GM12878 (cell line): ENCODE measurements around the gene LTA. TPM values are rescaled to one million over a fixed set of nuclear protein-coding genes. Genes with fewer than 3 reads are reported as not detected.

Experiments used
- ATAC-seq: fragments of 200-7000 bp; cut with Tn5 transposase; 3 replicates; pipeline ENCODE4 v1.9.1; 2020; ENCODE audit warnings: mild to moderate bottlenecking, moderate library complexity
- BruUV-seq: library from RNA; stranded (reverse); fragments of 400-500 nt; replicated peaks from 2 replicates; lab custom pipeline; 2021; lab: Mats Ljungman, UMichigan
- CTCF ChIA-PET: fragments of 300-600 bp; sonication (Branson Sonifier 250); formaldehyde crosslinking; extraction: SDS; loops from one replicate; lab custom pipeline; 2021; ENCODE audit warnings: inconsistent platforms; lab: Yijun Ruan, JAX
- POLR2A ChIA-PET: fragments of 350-600 bp; formaldehyde crosslinking; extraction: SDS; loops from one replicate; lab custom pipeline; 2021; ENCODE audit warnings: inconsistent platforms; lab: Charles Lee
- RAD21 ChIA-PET: fragments of 300-600 bp; sonication (Branson Sonifier 250); formaldehyde crosslinking; loops from one replicate; lab custom pipeline; 2023; ENCODE audit warnings: antibody characterized with exemption; ENCODE audit not compliant: unreplicated experiment; lab: Charles Lee
- SMC1A ChIA-PET: fragments of 300-600 bp; sonication (Branson Sonifier 250); formaldehyde crosslinking; loops from one replicate; lab custom pipeline; 2023; ENCODE audit not compliant: unreplicated experiment, uncharacterized antibody; lab: Charles Lee
- DNase-seq: peaks from one replicate; pipeline ENCODE4 v3.0.0-alpha.2; 2011; ENCODE audit warnings: low read depth, low spot score
- FAIRE-seq: peaks from 3 replicates; lab custom pipeline; 2011; peaks lifted over from hg19 to GRCh38; lab: Jason Lieb, UNC
- H2AFZ ChIP-seq: 2 replicates; pipeline ENCODE4 v1.6.0; 2011; ENCODE audit warnings: low read depth, low read length, control low read depth; ENCODE audit not compliant: control insufficient read depth
- H3K27ac ChIP-seq: 2 replicates; pipeline ENCODE4 v1.5.1; 2011; ENCODE audit warnings: control low read depth; ENCODE audit not compliant: control insufficient read depth, insufficient read depth
- H3K27me3 ChIP-seq, 2 experiments: replicated peaks in 1 of 2; 2 replicates each; pipeline versions ENCODE4 v1.6.0 to v1.6.1; 2011; ENCODE audit warnings: low read length in 1 of 2; ENCODE audit not compliant: control insufficient read depth in 2 of 2, insufficient read depth in 2 of 2
- H3K36me3 ChIP-seq, 2 experiments: 2 replicates each; pipeline ENCODE4 v1.5.1; 2011; ENCODE audit warnings: low read length in 1 of 2; ENCODE audit not compliant: control insufficient read depth in 2 of 2, insufficient read depth in 2 of 2
- H3K4me1 ChIP-seq: 2 replicates; pipeline ENCODE4 v1.6.1; 2011; ENCODE audit warnings: mild to moderate bottlenecking, low read length, moderate library complexity, mixed read lengths; ENCODE audit not compliant: control insufficient read depth, insufficient read depth
- H3K4me2 ChIP-seq: 2 replicates; pipeline ENCODE4 v1.6.0; 2011; ENCODE audit warnings: control low read depth; ENCODE audit not compliant: control insufficient read depth, insufficient read depth
- H3K4me3 ChIP-seq: fragments of 200-600 bp; sonication (generic); 2 replicates; pipeline ENCODE4 v1.5.1; 2016
- H3K79me2 ChIP-seq: 2 replicates; pipeline ENCODE4 v1.6.0; 2011; ENCODE audit warnings: low read length; ENCODE audit not compliant: control insufficient read depth, insufficient read depth
- H3K9ac ChIP-seq: 2 replicates; pipeline ENCODE4 v1.8.0; 2011; ENCODE audit warnings: low read length, control low read depth, mixed read lengths; ENCODE audit not compliant: control insufficient read depth, insufficient read depth
- H3K9me3 ChIP-seq: replicated peaks from 3 replicates; pipeline ENCODE4 v1.5.1; 2011; ENCODE audit warnings: mild to moderate bottlenecking, low read length; ENCODE audit not compliant: control insufficient read depth, insufficient read depth
- H4K20me1 ChIP-seq: 2 replicates; pipeline ENCODE4 v1.6.0; 2011; ENCODE audit not compliant: control insufficient read depth, insufficient read depth
- BCL11A ChIP-seq: IDR thresholded peaks from 2 replicates; pipeline ENCODE4 v1.6.1; 2011; ENCODE audit warnings: low read depth, low read length
- CREB1 ChIP-seq: IDR thresholded peaks from 2 replicates; pipeline ENCODE4 v1.6.1; 2012; ENCODE audit warnings: low read depth, mild to moderate bottlenecking, inconsistent platforms
- CTCF ChIP-seq, 3 experiments: IDR thresholded peaks in 2 of 3; conservative IDR thresholded peaks in 1 of 3; 2 replicates each; pipeline ENCODE4 v1.5.1; 2011; ENCODE audit warnings: low read depth in 3 of 3, low read length in 3 of 3, mild to moderate bottlenecking in 3 of 3, control low read depth in 2 of 3, moderate library complexity in 2 of 3, inconsistent platforms in 1 of 3, mixed read lengths in 1 of 3; ENCODE audit not compliant: control insufficient read depth in 2 of 3, insufficient read depth in 1 of 3; ENCODE audit errors: extremely low read depth in 1 of 3
- E2F8 ChIP-seq: fragments of 450-650 bp; IDR thresholded peaks from 2 replicates; pipeline ENCODE4 v1.6.1; 2018; ENCODE audit warnings: mild to moderate bottlenecking, low read depth, moderate library complexity; ENCODE audit not compliant: partially characterized antibody
- FOS ChIP-seq: IDR thresholded peaks from 3 replicates; pipeline ENCODE4 v1.6.1; 2011; ENCODE audit warnings: borderline replicate concordance; ENCODE audit not compliant: insufficient read length; ENCODE audit errors: extremely low read depth
- IKZF1 ChIP-seq: fragments of 450-650 bp; conservative IDR thresholded peaks from 2 replicates; pipeline ENCODE4 v1.6.1; 2017; ENCODE audit warnings: antibody characterized with exemption, mild to moderate bottlenecking
- MTA2 ChIP-seq: fragments of 450-650 bp; IDR thresholded peaks from 2 replicates; pipeline ENCODE4 v1.6.1; 2016; ENCODE audit warnings: low read depth, mild to moderate bottlenecking, moderate library complexity
- POLR2AphosphoS5 ChIP-seq: IDR thresholded peaks from 2 replicates; pipeline ENCODE4 v1.6.1; 2011; ENCODE audit warnings: mild to moderate bottlenecking, low read length, inconsistent platforms
- TAF1 ChIP-seq: IDR thresholded peaks from 2 replicates; pipeline ENCODE4 v1.6.1; 2011; ENCODE audit warnings: mild to moderate bottlenecking, low read depth, low read length, borderline replicate concordance
- TCF12 ChIP-seq: IDR thresholded peaks from 2 replicates; pipeline ENCODE4 v1.6.1; 2011; ENCODE audit warnings: low read depth, mild to moderate bottlenecking, low read length
- ZNF217 ChIP-seq: fragments of 450-650 bp; IDR thresholded peaks from 2 replicates; pipeline ENCODE4 v1.6.1; 2017; ENCODE audit warnings: antibody characterized with exemption, mild to moderate bottlenecking
- ZNF622 ChIP-seq: fragments of 450-650 bp; IDR thresholded peaks from 2 replicates; pipeline ENCODE4 v1.6.1; 2017; ENCODE audit warnings: mild to moderate bottlenecking, inconsistent platforms
- WGBS: methylation state at CpG from one replicate; pipeline ENCODE4 v1.1.6; 2016; ENCODE audit warnings: low lambda C conversion rate; ENCODE audit not compliant: insufficient replicate concordance, insufficient coverage; ENCODE audit errors: missing lambda C conversion rate; 5-methylcytosine and 5-hydroxymethylcytosine counted together
- in situ Hi-C: fragments of 300-500 bp; cut with MboI; formaldehyde crosslinking; loops from 9 replicates; pipeline ENCODE4 v1.14.3; 2018; ENCODE audit warnings: mixed read lengths
- intact Hi-C: fragments of 100-400 bp; cut with micrococcal nuclease; formaldehyde crosslinking; loops from one replicate; pipeline ENCODE4 v1.14.2; 2022; ENCODE audit not compliant: unreplicated experiment
- polyA plus RNA-seq, 11 experiments: library from polyadenylated mRNA; depleted of rRNA in 4 of 11; unstranded in 6 of 11; stranded (reverse) in 5 of 11; fragments of >200 nt; fragmentation: Nextera tagmentation in 4 of 11; fragmentation: Illumina TruSeq in 1 of 11; extraction: Ambion mirVana in 4 of 11; extraction: Trizol in 1 of 11; gene quantifications; 1 replicate in 1 of 11; 2 replicates in 10 of 11; pipeline versions ENCODE4 v1.2.1 to v1.2.3, GENCODE V29; 2011 to 2016; ENCODE audit warnings: inconsistent platforms in 2 of 11, missing spikeins in 2 of 11, low read depth in 1 of 11
- total RNA-seq, 4 experiments: library from RNA; depleted of rRNA in 3 of 4; stranded (reverse); fragments of >200 nt in 3 of 4; fragmentation: Illumina TruSeq in 1 of 4; extraction: Trizol in 1 of 4; gene quantifications; 2 replicates each; pipeline versions ENCODE4 v1.2.1 to v1.2.3, GENCODE V29; 2013 to 2021
- TF ChIP-seq, protein P1 (sequence below): fragments of 450-650 bp; IDR thresholded peaks from 2 replicates; pipeline ENCODE4 v1.6.1; 2018; ENCODE audit warnings: borderline replicate concordance, mild to moderate bottlenecking; ENCODE audit not compliant: partially characterized antibody

LTA gene
- total and polyA plus RNA-seq, 10 of the 15 experiments (the other 5 are each of a cell fraction or from before 2014, with no cell fraction given): 27.5 to 100 (median 75.1) TPM

DNA sequence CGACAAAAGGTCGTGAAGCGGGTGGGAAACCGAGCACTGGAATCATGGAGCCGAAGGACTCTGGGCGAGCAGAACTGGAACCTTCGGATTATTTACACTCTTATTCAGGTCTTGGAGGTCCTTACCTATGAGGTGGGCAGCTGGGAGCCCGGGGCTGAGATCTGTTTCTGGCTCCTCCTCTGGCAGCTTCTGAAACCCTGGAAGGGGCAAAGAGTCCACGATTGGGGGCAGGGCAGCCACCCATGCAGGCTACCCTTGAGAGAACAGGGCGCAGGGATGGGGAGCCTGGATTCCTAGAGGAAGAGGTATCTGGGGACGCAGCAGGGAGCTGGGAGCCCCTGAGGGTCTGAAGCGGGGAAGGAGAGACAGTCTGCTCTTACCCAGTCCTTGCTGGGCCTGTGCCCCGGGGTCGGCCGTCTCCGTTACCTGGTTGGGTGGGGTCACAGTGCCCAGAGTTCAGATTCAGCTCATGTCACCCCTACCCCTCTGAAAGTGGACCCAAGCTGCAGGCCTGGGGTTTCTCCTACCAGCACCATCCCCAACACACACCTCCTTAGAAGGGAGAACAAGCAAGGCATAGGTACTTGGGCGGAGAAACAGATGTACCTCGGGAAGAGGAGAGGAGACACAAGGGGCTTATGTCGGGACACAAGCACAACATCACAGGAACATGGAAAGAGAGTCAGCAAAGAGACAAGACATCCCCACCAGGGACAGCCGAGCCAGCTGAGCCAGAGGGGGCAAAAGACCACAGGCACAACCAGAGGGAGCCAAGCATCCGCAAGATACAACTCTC, 9.5 kb downstream of the LTA start (continued):
- peak in 1 of 3 experiments; percentile 16; a peak in 1 of 6 replicates for TF ChIP-seq CTCF (IDR thresholded peaks at IDR 0.05 in 2 of 3, conservative IDR thresholded peaks at IDR 0.05 in 1 of 3; ENCODE audit: control insufficient read depth in 2 of 3, extremely low read depth in 1 of 3, insufficient read depth in 1 of 3, low read depth in 3 of 3, low read length in 3 of 3)

GRCh38 chr6:31582230-31582643, 10.1 kb downstream of the LTA start, which contains the start of gene LTB:
LTB (minus strand) TSS chr6:31582424; CDS start chr6:31582417, 7 bp downstream.
- Histone ChIP-seq H3K4me1 (peaks cover 51% of the 10 kb centered on the region), H3K4me2 (peak within 1 kb of the TSS; percentile 95), H3K36me3 (peaks cover 0 to 4% of the 10 kb centered on the region in 2 experiments; a peak in 2 of 4 replicates), H3K27me3 (no peaks in the 10 kb centered on the region), H2AFZ (peak within 1 kb of the TSS; percentile 76), H3K27ac (peak within 1 kb of the TSS; percentile 91), H3K9ac (peak within 1 kb of the TSS; percentile 90), H3K79me2 (peaks cover 52% of the 10 kb centered on the region), H3K9me3 (no peaks in the 10 kb centered on the region), H3K4me3 (peak within 1 kb of the TSS; percentile 93), H4K20me1 (no peaks in the 10 kb centered on the region)
- RAD21 ChIA-PET: interaction anchor here (0.6 to 17.5 kb wide), 8 partner anchors 8 to 376 kb away, joined by 3 to 620 read pairs (median 6); partner anchors contain the start of genes AIF1, ATP6V1G2, DDX39B and LTA
- BruUV-seq: no TSS peak
- POLR2A ChIA-PET: interaction anchor here (0.8 to 17.1 kb wide), 10 partner anchors 8 to 157 kb away, joined by 3 to 282 read pairs (median 7); partner anchors contain the start of genes ABHD16A, ATP6V1G2, GPANK1 and LTA
- CTCF ChIA-PET: interaction anchor here (0.8 to 31.0 kb wide), 7 partner anchors 9 to 379 kb away, joined by 3 to 2098 read pairs (median 8); partner anchors contain the start of genes ATP6V1G2, DDX39B, LST1 and LTA
- in situ Hi-C loops (no loop called here), intact Hi-C loops (no loop called here)
- no peak for DNase-seq
- 25% methylated on average over 3 of the region's 3 CpGs for WGBS
- ATAC-seq: peak; percentile 5
- SMC1A ChIA-PET: interaction anchor here (1.4 to 45.5 kb wide), 4 partner anchors 7 to 248 kb away, joined by 3 to 1989 read pairs (median 290); partner anchors contain the start of genes ATP6V1G2, DDX39B, LTA and NCR3
- no peak for FAIRE-seq
- no peak for TF ChIP-seq CREB1
- peak; percentile 45; the same call in 1 of the 2 replicates for TF ChIP-seq POLR2AphosphoS5
- TF ChIP-seq IKZF1: peak; percentile 32; the same call in 1 of the 2 replicates
- TF ChIP-seq TAF1: peak; percentile 28; the same call in 1 of the 2 replicates
- TF ChIP-seq TCF12: peak; percentile 80
- TF ChIP-seq MTA2: peak; percentile 14; the same call in 1 of the 2 replicates
- no peak for TF ChIP-seq E2F8
- no peak for TF ChIP-seq ZNF622
- no peak for TF ChIP-seq ZNF217
- no peak for TF ChIP-seq BCL11A
- TF ChIP-seq, protein P1, sequence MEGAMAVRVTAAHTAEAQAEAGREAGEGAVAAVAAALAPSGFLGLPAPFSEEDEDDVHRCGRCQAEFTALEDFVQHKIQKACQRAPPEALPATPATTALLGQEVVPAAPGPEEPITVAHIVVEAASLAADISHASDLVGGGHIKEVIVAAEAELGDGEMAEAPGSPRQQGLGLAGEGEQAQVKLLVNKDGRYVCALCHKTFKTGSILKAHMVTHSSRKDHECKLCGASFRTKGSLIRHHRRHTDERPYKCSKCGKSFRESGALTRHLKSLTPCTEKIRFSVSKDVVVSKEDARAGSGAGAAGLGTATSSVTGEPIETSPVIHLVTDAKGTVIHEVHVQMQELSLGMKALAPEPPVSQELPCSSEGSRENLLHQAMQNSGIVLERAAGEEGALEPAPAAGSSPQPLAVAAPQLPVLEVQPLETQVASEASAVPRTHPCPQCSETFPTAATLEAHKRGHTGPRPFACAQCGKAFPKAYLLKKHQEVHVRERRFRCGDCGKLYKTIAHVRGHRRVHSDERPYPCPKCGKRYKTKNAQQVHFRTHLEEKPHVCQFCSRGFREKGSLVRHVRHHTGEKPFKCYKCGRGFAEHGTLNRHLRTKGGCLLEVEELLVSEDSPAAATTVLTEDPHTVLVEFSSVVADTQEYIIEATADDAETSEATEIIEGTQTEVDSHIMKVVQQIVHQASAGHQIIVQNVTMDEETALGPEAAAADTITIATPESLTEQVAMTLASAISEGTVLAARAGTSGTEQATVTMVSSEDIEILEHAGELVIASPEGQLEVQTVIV: no peak
- no peak for TF ChIP-seq FOS
